ENCODE measurements around the gene TMEM259. TPM values are rescaled to one million over a fixed set of nuclear protein-coding genes. Genes with fewer than 3 reads are reported as not detected.

TMEM259 gene
- total RNA-seq, 1 experiment from 2014 or later, result 202 TPM

DNA sequence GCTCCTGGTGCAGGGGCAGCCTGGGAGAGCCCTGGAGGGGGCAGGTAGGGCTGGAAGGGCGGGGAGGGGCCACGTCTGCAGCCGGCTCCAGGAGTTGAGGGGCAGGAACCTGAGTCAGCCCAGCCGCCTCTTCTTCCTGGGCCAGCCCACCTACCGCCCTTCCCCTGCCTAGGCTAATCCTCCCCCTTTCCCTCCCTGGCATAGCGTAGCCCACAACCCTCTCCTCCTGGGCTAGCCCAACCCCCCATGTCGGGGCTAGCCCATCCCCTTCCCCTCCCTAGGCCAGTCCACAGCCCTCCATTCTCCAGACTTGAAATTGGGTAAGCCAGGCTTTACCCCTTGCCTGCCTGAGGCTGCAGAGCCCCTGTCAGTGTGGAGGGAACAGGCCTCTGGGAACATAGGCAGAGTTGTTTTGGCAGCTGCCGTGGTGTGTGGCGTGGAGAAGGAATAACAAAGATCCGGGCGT, 57.4 kb downstream of the TMEM259 start:
- Histone ChIP-seq H2AFZ (ENCODE audit: low read depth, low read length, poor library complexity, severe bottlenecking) (no peak overlapping the region), H3K9me2 (ENCODE audit: insufficient read depth) (no peaks in the 10 kb centered on the region), H4K20me1 (ENCODE audit: insufficient read depth) (no peaks in the 10 kb centered on the region), H3K4me3 (replicated peaks in 1 of 2; ENCODE audit: low read depth in 1 of 2, low read length in 2 of 2) (no peak overlapping the region), H3K27me3 (ENCODE audit: insufficient read depth, low read length) (no peaks in the 10 kb centered on the region), H3K9me3 (ENCODE audit: control insufficient read depth in 1 of 2, insufficient read depth in 1 of 2, low read depth in 1 of 2, low read length in 2 of 2) (no peaks in the 10 kb centered on the region), H3K27ac (ENCODE audit: low read depth, low read length) (no peak overlapping the region), H3K36me3 (ENCODE audit: control insufficient read depth in 1 of 2, insufficient read depth in 2 of 2, low read length in 2 of 2) (peaks cover 4 to 26% of the 10 kb centered on the region in 2 experiments), H3K4me1 (ENCODE audit: control insufficient read depth in 1 of 2, insufficient read depth in 2 of 2, low read length in 2 of 2) (peaks cover 19 to 40% of the 10 kb centered on the region in 2 experiments), H3K79me2 (ENCODE audit: insufficient read depth, low read length) (no peaks in the 10 kb centered on the region), H3K4me2 (ENCODE audit: low read length) (no peak overlapping the region), H3K9ac (ENCODE audit: low read length) (no peak overlapping the region)
- TF ChIP-seq CBX3 (IDR thresholded peaks at IDR 0.05; ENCODE audit: low read depth) (no peak), FOSL1 (IDR thresholded peaks at IDR 0.05; ENCODE audit: low read depth) (no peak), EGR1 (IDR thresholded peaks at IDR 0.05; ENCODE audit: low read depth) (no peak), ELF1 (IDR thresholded peaks at IDR 0.05; ENCODE audit: borderline replicate concordance, low read depth) (no peak), YY1 (IDR thresholded peaks at IDR 0.05; ENCODE audit: extremely low read depth, insufficient replicate concordance, low read depth, low read length) (no peak), ZFX (IDR thresholded peaks at IDR 0.05) (no peak), TCF7L2 (IDR thresholded peaks at IDR 0.05; ENCODE audit: borderline replicate concordance, extremely low read depth, insufficient read depth, insufficient read length) (no peak), SP1 (IDR thresholded peaks at IDR 0.05; ENCODE audit: low read depth) (no peak), EZH2phosphoT487 (IDR thresholded peaks at IDR 0.05; ENCODE audit: borderline replicate concordance) (no peak), POLR2A (IDR thresholded peaks at IDR 0.05; ENCODE audit: borderline replicate concordance, extremely low read depth, insufficient read depth, insufficient read length) (no peak), CEBPB (IDR thresholded peaks at IDR 0.05; ENCODE audit: low read depth) (no peak)
- TF ChIP-seq, protein P1, sequence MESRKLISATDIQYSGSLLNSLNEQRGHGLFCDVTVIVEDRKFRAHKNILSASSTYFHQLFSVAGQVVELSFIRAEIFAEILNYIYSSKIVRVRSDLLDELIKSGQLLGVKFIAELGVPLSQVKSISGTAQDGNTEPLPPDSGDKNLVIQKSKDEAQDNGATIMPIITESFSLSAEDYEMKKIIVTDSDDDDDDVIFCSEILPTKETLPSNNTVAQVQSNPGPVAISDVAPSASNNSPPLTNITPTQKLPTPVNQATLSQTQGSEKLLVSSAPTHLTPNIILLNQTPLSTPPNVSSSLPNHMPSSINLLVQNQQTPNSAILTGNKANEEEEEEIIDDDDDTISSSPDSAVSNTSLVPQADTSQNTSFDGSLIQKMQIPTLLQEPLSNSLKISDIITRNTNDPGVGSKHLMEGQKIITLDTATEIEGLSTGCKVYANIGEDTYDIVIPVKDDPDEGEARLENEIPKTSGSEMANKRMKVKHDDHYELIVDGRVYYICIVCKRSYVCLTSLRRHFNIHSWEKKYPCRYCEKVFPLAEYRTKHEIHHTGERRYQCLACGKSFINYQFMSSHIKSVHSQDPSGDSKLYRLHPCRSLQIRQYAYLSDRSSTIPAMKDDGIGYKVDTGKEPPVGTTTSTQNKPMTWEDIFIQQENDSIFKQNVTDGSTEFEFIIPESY (IDR thresholded peaks at IDR 0.05; ENCODE audit: extremely low read depth, insufficient replicate concordance, low read length), result no peak
- TF ChIP-seq, protein P2, sequence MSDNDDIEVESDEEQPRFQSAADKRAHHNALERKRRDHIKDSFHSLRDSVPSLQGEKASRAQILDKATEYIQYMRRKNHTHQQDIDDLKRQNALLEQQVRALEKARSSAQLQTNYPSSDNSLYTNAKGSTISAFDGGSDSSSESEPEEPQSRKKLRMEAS (IDR thresholded peaks at IDR 0.05), result no peak
- TF ChIP-seq, protein P3, sequence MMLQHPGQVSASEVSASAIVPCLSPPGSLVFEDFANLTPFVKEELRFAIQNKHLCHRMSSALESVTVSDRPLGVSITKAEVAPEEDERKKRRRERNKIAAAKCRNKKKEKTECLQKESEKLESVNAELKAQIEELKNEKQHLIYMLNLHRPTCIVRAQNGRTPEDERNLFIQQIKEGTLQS (IDR thresholded peaks at IDR 0.05), result no peak
- TF ChIP-seq, protein P4, sequence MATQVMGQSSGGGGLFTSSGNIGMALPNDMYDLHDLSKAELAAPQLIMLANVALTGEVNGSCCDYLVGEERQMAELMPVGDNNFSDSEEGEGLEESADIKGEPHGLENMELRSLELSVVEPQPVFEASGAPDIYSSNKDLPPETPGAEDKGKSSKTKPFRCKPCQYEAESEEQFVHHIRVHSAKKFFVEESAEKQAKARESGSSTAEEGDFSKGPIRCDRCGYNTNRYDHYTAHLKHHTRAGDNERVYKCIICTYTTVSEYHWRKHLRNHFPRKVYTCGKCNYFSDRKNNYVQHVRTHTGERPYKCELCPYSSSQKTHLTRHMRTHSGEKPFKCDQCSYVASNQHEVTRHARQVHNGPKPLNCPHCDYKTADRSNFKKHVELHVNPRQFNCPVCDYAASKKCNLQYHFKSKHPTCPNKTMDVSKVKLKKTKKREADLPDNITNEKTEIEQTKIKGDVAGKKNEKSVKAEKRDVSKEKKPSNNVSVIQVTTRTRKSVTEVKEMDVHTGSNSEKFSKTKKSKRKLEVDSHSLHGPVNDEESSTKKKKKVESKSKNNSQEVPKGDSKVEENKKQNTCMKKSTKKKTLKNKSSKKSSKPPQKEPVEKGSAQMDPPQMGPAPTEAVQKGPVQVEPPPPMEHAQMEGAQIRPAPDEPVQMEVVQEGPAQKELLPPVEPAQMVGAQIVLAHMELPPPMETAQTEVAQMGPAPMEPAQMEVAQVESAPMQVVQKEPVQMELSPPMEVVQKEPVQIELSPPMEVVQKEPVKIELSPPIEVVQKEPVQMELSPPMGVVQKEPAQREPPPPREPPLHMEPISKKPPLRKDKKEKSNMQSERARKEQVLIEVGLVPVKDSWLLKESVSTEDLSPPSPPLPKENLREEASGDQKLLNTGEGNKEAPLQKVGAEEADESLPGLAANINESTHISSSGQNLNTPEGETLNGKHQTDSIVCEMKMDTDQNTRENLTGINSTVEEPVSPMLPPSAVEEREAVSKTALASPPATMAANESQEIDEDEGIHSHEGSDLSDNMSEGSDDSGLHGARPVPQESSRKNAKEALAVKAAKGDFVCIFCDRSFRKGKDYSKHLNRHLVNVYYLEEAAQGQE (IDR thresholded peaks at IDR 0.05; ENCODE audit: low read depth), result no peak
- ATAC-seq, result no peak
- intact Hi-C loops (cut with micrococcal nuclease), result no loop called here
- no TSS peak for BruUV-seq (replicated peaks)
- ChIA-PET RAD21 (ENCODE audit: low non-redundant PET in 1 of 2, low total read pairs in 2 of 2, uncharacterized antibody in 2 of 2, unreplicated experiment in 2 of 2) (no interaction called here), CTCF (no interaction called here), POLR2A (no interaction called here)
- DNase-seq (ENCODE audit: low read depth, low spot score), result no peak

Measured in HCT116 (cell line).